K562 (cell line): ENCODE measurements around the gene ZSCAN12. TPM values are rescaled to one million over a fixed set of nuclear protein-coding genes. Genes with fewer than 3 reads are reported as not detected.
A peak's percentile ranks its signal among the peaks of the same experiment; 100 is the strongest.

Experiments
- ATAC-seq: fragments of 200-7000 bp; cut with Tn5 transposase; 3 replicates; pipeline ENCODE4 v1.9.1; 2020; ENCODE audit warnings: moderate library complexity
- BruUV-seq: library from RNA; stranded (reverse); fragments of 400-500 nt; replicated peaks from 2 replicates; lab custom pipeline; 2021; lab: Mats Ljungman, UMichigan
- CTCF ChIA-PET: fragments of 300-600 bp; formaldehyde crosslinking; extraction: SDS; loops from one replicate; lab custom pipeline; 2021; ENCODE audit warnings: low intra/inter-chr PET ratio; lab: Yijun Ruan, JAX
- POLR2A ChIA-PET: fragments of 300-600, 350-650 bp; sonication (Branson Sonifier 250); formaldehyde crosslinking; extraction: SDS; loops from one replicate; lab custom pipeline; 2021; ENCODE audit warnings: antibody characterized with exemption, inconsistent platforms; lab: Yijun Ruan, JAX
- DNase-seq, 4 experiments: peaks; one replicate each; pipeline versions ENCODE4 v3.0.0 to v3.0.0-alpha.2; 2011 to 2018; ENCODE audit warnings: low spot score in 3 of 4, mixed read lengths in 3 of 4; ENCODE audit errors: extremely low read depth in 1 of 4
- FAIRE-seq: peaks from 2 replicates; lab custom pipeline; 2011; peaks lifted over from hg19 to GRCh38; lab: Jason Lieb, UNC
- H2AFZ ChIP-seq: 2 replicates; pipeline ENCODE4 v1.6.0; 2011; ENCODE audit warnings: low read depth, low read length, control low read depth, inconsistent platforms
- H3K27ac ChIP-seq: fragments of 200-600 bp; 3 replicates; pipeline ENCODE4 v1.8.0; 2011; ENCODE audit warnings: low read depth, mild to moderate bottlenecking, control low read depth, inconsistent platforms, low read length, moderate library complexity, mixed read lengths; ENCODE audit errors: extremely low read depth
- H3K27me3 ChIP-seq, 2 experiments: fragments of 300-600 bp in 1 of 2; 2 replicates in 1 of 2; 3 replicates in 1 of 2; pipeline versions ENCODE4 v1.6.0 to v1.8.0; 2011; ENCODE audit warnings: inconsistent platforms in 2 of 2, low read length in 2 of 2, mild to moderate bottlenecking in 1 of 2, mixed read lengths in 1 of 2, moderate library complexity in 1 of 2; ENCODE audit not compliant: control insufficient read depth in 2 of 2, insufficient read depth in 2 of 2
- H3K36me3 ChIP-seq: fragments of 300-600 bp; 3 replicates; pipeline ENCODE4 v1.8.0; 2011; ENCODE audit warnings: mild to moderate bottlenecking, low read length, inconsistent platforms; ENCODE audit not compliant: control insufficient read depth, insufficient read depth
- H3K4me1 ChIP-seq, 2 experiments: fragments of 200-600 bp in 1 of 2; replicated peaks in 1 of 2; 2 replicates in 1 of 2; 3 replicates in 1 of 2; pipeline versions ENCODE4 v1.5.1 to v1.8.0; 2011; ENCODE audit warnings: inconsistent platforms in 2 of 2, low read length in 2 of 2, mild to moderate bottlenecking in 1 of 2, mixed read lengths in 1 of 2, moderate library complexity in 1 of 2; ENCODE audit not compliant: control insufficient read depth in 2 of 2, insufficient read depth in 2 of 2
- H3K4me2 ChIP-seq: 2 replicates; pipeline ENCODE4 v1.6.1; 2011; ENCODE audit warnings: low read length, control low read depth, inconsistent platforms, mixed read lengths; ENCODE audit not compliant: insufficient read depth
- H3K4me3 ChIP-seq: fragments of 200-600 bp; sonication (generic), shearing (Covaris generic); 2 replicates; pipeline ENCODE4 v1.5.1; 2016; ENCODE audit warnings: control low read depth, inconsistent platforms
- H3K79me2 ChIP-seq: fragments of 200-600 bp; 3 replicates; pipeline ENCODE4 v1.8.0; 2011; ENCODE audit warnings: low read length, inconsistent platforms; ENCODE audit not compliant: control insufficient read depth, insufficient read depth
- H3K9ac ChIP-seq, 2 experiments: 2 replicates each; pipeline versions ENCODE4 v1.6.0 to v1.6.1; 2011; ENCODE audit warnings: low read depth in 2 of 2, low read length in 2 of 2, control low read depth in 1 of 2, inconsistent platforms in 1 of 2, mild to moderate bottlenecking in 1 of 2, mixed read lengths in 1 of 2; ENCODE audit not compliant: insufficient read depth in 1 of 2
- H3K9me1 ChIP-seq: one replicate; pipeline ENCODE4 v1.6.0; 2011; ENCODE audit warnings: inconsistent platforms, mild to moderate bottlenecking, low read length, moderate library complexity; ENCODE audit not compliant: control insufficient read depth, insufficient read depth
- H3K9me3 ChIP-seq: replicated peaks from 2 replicates; pipeline ENCODE4 v1.5.1; 2011; ENCODE audit warnings: low read depth, low read length, inconsistent platforms; ENCODE audit not compliant: control insufficient read depth, insufficient read depth
- H4K20me1 ChIP-seq: replicated peaks from 2 replicates; pipeline ENCODE4 v1.6.1; 2011; ENCODE audit warnings: low read length, inconsistent platforms, mixed read lengths; ENCODE audit not compliant: control insufficient read depth, insufficient read depth
- FOXJ3 ChIP-seq: sonication (generic); formaldehyde crosslinking; IDR thresholded peaks from 2 replicates; pipeline ENCODE4 v1.4.0; 2020; ENCODE audit warnings: mild to moderate bottlenecking, missing genetic modification reagents
- KAT7 ChIP-seq: sonication (generic); formaldehyde crosslinking; IDR thresholded peaks from 2 replicates; pipeline ENCODE4 v1.8.0; 2022; ENCODE audit warnings: missing genetic modification reagents, mild to moderate bottlenecking, borderline replicate concordance
- TBP ChIP-seq: optimal IDR thresholded peaks from 2 replicates; pipeline ENCODE3; 2011; ENCODE audit warnings: low read depth, low read length, improper control_type of control experiment
- WGBS: fragments of 100-300 bp; shearing (Covaris generic); methylation state at CpG from one replicate; pipeline ENCODE4 v1.1.6; 2016; ENCODE audit warnings: low coverage, mixed read lengths; ENCODE audit not compliant: insufficient coverage; ENCODE audit errors: missing lambda C conversion rate; 5-methylcytosine and 5-hydroxymethylcytosine counted together
- in situ Hi-C: fragments of 300-500 bp; cut with MboI; formaldehyde crosslinking; loops from 4 replicates; pipeline ENCODE4 v1.15.0; 2018; ENCODE audit warnings: inconsistent platforms, mixed read lengths
- intact Hi-C: fragments of 100-400 bp; cut with micrococcal nuclease; formaldehyde crosslinking; loops from 2 replicates; pipeline ENCODE4 v1.14.2; 2022
- polyA plus RNA-seq, 8 experiments: library from polyadenylated mRNA; depleted of rRNA in 4 of 8; stranded (reverse) in 5 of 8; unstranded in 3 of 8; fragments of >200 nt; fragmentation: Nextera tagmentation in 2 of 8; fragmentation: Illumina TruSeq in 1 of 8; extraction: Ambion mirVana in 2 of 8; extraction: Trizol in 1 of 8; gene quantifications; 2 replicates each; pipeline versions ENCODE4 v1.2.1 to v1.2.3, GENCODE V29; 2011 to 2014; ENCODE audit warnings: inconsistent platforms in 1 of 8, missing spikeins in 1 of 8
- small RNA-seq: library from RNA; depleted of rRNA; stranded (forward); fragments of <200 nt; gene quantifications from one replicate; pipeline ENCODE3, GENCODE V24; 2014
- total RNA-seq, 7 experiments: library from RNA; depleted of rRNA in 6 of 7; stranded (reverse); fragments of >200 nt in 6 of 7; fragmentation: Illumina TruSeq in 2 of 7; extraction: Trizol in 2 of 7; gene quantifications; 2 replicates each; pipeline versions ENCODE4 v1.2.1 to v1.2.3, GENCODE V29; 2011 to 2021; ENCODE audit warnings: low replicate concordance in 1 of 7
- TF ChIP-seq, protein P1 (sequence below): conservative IDR thresholded peaks from 2 replicates; pipeline ENCODE4 v1.6.1; 2011; ENCODE audit warnings: low read depth, mild to moderate bottlenecking, low read length; ENCODE audit not compliant: control insufficient read depth

The ZSCAN12 gene
- total and polyA plus RNA-seq, 9 of the 15 experiments (the other 6 are each of a cell fraction or from before 2014, with no cell fraction given) = 2.5 to 19.6 (median 12.5) TPM

- 8% methylated on average over 1 of the region's 1 CpG for WGBS
- ChIA-PET POLR2A (interaction anchor here (1.0 kb wide), 1 partner anchor 11 kb away, joined by 3 read pairs; no protein-coding TSS in a partner anchor), CTCF (no interaction called here)
- Histone ChIP-seq H2AFZ (no peak overlapping the region), H3K9me1 (no peaks in the 10 kb centered on the region), H3K27me3 (no peaks in the 10 kb centered on the region), H4K20me1 (no peaks in the 10 kb centered on the region), H3K4me2 (no peak overlapping the region), H3K36me3 (peaks cover 16% of the 10 kb centered on the region), H3K9me3 (peaks cover 11% of the 10 kb centered on the region), H3K79me2 (peaks cover 6% of the 10 kb centered on the region), H3K4me1 (peaks cover 13 to 28% of the 10 kb centered on the region in 2 experiments), H3K9ac (no peak overlapping the region), H3K4me3 (no peak overlapping the region), H3K27ac (no peak overlapping the region)
- TF ChIP-seq FOXJ3 (CRISPR knock-in tag) = no peak
- TF ChIP-seq TBP = no peak
- no peak for TF ChIP-seq KAT7 (CRISPR knock-in tag)
- TF ChIP-seq, protein P1, sequence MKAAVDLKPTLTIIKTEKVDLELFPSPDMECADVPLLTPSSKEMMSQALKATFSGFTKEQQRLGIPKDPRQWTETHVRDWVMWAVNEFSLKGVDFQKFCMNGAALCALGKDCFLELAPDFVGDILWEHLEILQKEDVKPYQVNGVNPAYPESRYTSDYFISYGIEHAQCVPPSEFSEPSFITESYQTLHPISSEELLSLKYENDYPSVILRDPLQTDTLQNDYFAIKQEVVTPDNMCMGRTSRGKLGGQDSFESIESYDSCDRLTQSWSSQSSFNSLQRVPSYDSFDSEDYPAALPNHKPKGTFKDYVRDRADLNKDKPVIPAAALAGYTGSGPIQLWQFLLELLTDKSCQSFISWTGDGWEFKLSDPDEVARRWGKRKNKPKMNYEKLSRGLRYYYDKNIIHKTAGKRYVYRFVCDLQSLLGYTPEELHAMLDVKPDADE = no peak
- DNase-seq = peak in 1 of 4 experiments; percentile 27
- no peak for ATAC-seq
- BruUV-seq = no TSS peak
- in situ Hi-C loops = no loop called here
- intact Hi-C loops = no loop called here
- FAIRE-seq = no peak
Observed at GRCh38 chr6:28330041-28330440, 69.5 kb downstream of the ZSCAN12 start.

Small RNAs within 50 kb of the gene (small RNA-seq; reads per million reads assigned to genes)
- not detected for gene RNU2-45P

Other genes starting within 250 kb of the ZSCAN12 start
Only the 7 nearest of the 10 such genes appear.
- 5.4 and 5.9 TPM in 2 replicates for gene ZSCAN26, start 132.6 kb downstream of the ZSCAN12 start, total RNA-seq (2014; rRNA removed)
- 10.5 and 10.7 TPM in 2 replicates for gene ZSCAN26, start 132.6 kb downstream of the ZSCAN12 start, total RNA-seq (2014; rRNA removed; fragmentation: Illumina TruSeq; extraction: Trizol)
- gene ZSCAN26, start 132.6 kb downstream of the ZSCAN12 start, total RNA-seq (2015; rRNA removed; fragmentation: Illumina TruSeq; extraction: Trizol) = 10.7 and 11.0 TPM in 2 replicates
- 6.1 and 6.9 TPM in 2 replicates for gene ZSCAN26, start 132.6 kb downstream of the ZSCAN12 start, total RNA-seq (2021)
- gene ZSCAN26, start 132.6 kb downstream of the ZSCAN12 start, polyA plus RNA-seq (2011; rRNA removed) = 14.2 and 14.6 TPM in 2 replicates
- 12.2 and 12.4 TPM in 2 replicates for gene ZSCAN26, start 132.6 kb downstream of the ZSCAN12 start, polyA plus RNA-seq (2014; fragmentation: Illumina TruSeq; extraction: Trizol)
- gene ZSCAN26, start 132.6 kb downstream of the ZSCAN12 start, polyA plus RNA-seq (2014; fragmentation: Nextera tagmentation; extraction: Ambion mirVana) = 10 to 100 TPM in 1 of 2 experiments, 1 to 10 TPM in 1; 7.3 to 12.8 TPM
- gene ZSCAN26, start 132.6 kb downstream of the ZSCAN12 start, polyA plus RNA-seq (2014; rRNA removed) = 6.4 and 8.4 TPM in 2 replicates
- 4.4 and 5.8 TPM in 2 replicates for gene PGBD1, start 118.2 kb downstream of the ZSCAN12 start, total RNA-seq (2014; rRNA removed)
- gene PGBD1, start 118.2 kb downstream of the ZSCAN12 start, total RNA-seq (2014; rRNA removed; fragmentation: Illumina TruSeq; extraction: Trizol) = 9.0 and 10.0 TPM in 2 replicates
- gene PGBD1, start 118.2 kb downstream of the ZSCAN12 start, total RNA-seq (2015; rRNA removed; fragmentation: Illumina TruSeq; extraction: Trizol) = 8.3 and 8.9 TPM in 2 replicates
- 6.5 and 7.4 TPM in 2 replicates for gene PGBD1, start 118.2 kb downstream of the ZSCAN12 start, total RNA-seq (2021)
- gene PGBD1, start 118.2 kb downstream of the ZSCAN12 start, polyA plus RNA-seq (2011; rRNA removed) = 7.1 and 8.2 TPM in 2 replicates
- gene PGBD1, start 118.2 kb downstream of the ZSCAN12 start, polyA plus RNA-seq (2014; fragmentation: Illumina TruSeq; extraction: Trizol) = 6.5 and 7.3 TPM in 2 replicates
- gene PGBD1, start 118.2 kb downstream of the ZSCAN12 start, polyA plus RNA-seq (2014; fragmentation: Nextera tagmentation; extraction: Ambion mirVana) = 1 to 10 TPM; 3.3 to 3.5 TPM
- gene PGBD1, start 118.2 kb downstream of the ZSCAN12 start, polyA plus RNA-seq (2014; rRNA removed) = 5.6 and 6.1 TPM in 2 replicates
- gene ZSCAN31, start 63.6 kb downstream of the ZSCAN12 start, total RNA-seq (2014; rRNA removed) = 4.1 and 6.3 TPM in 2 replicates
- 8.4 and 9.0 TPM in 2 replicates for gene ZSCAN31, start 63.6 kb downstream of the ZSCAN12 start, total RNA-seq (2014; rRNA removed; fragmentation: Illumina TruSeq; extraction: Trizol)
- gene ZSCAN31, start 63.6 kb downstream of the ZSCAN12 start, total RNA-seq (2015; rRNA removed; fragmentation: Illumina TruSeq; extraction: Trizol) = 11.4 and 12.1 TPM in 2 replicates
- 5.7 and 7.4 TPM in 2 replicates for gene ZSCAN31, start 63.6 kb downstream of the ZSCAN12 start, total RNA-seq (2021)
- gene ZSCAN31, start 63.6 kb downstream of the ZSCAN12 start, polyA plus RNA-seq (2011; rRNA removed) = 8.4 and 9.8 TPM in 2 replicates
- gene ZSCAN31, start 63.6 kb downstream of the ZSCAN12 start, polyA plus RNA-seq (2014; fragmentation: Illumina TruSeq; extraction: Trizol) = 7.9 and 8.5 TPM in 2 replicates
- gene ZSCAN31, start 63.6 kb downstream of the ZSCAN12 start, polyA plus RNA-seq (2014; fragmentation: Nextera tagmentation; extraction: Ambion mirVana) = 1 to 10 TPM; 5.0 to 7.0 TPM
- 3.9 and 5.7 TPM in 2 replicates for gene ZSCAN31, start 63.6 kb downstream of the ZSCAN12 start, polyA plus RNA-seq (2014; rRNA removed)
- 5.5 and 9.1 TPM in 2 replicates for gene ZKSCAN3, start 49.8 kb downstream of the ZSCAN12 start, total RNA-seq (2014; rRNA removed)
- 12.4 and 12.8 TPM in 2 replicates for gene ZKSCAN3, start 49.8 kb downstream of the ZSCAN12 start, total RNA-seq (2014; rRNA removed; fragmentation: Illumina TruSeq; extraction: Trizol)
- gene ZKSCAN3, start 49.8 kb downstream of the ZSCAN12 start, total RNA-seq (2015; rRNA removed; fragmentation: Illumina TruSeq; extraction: Trizol) = 12.2 and 12.4 TPM in 2 replicates
- 10.2 and 11.1 TPM in 2 replicates for gene ZKSCAN3, start 49.8 kb downstream of the ZSCAN12 start, total RNA-seq (2021)
- gene ZKSCAN3, start 49.8 kb downstream of the ZSCAN12 start, polyA plus RNA-seq (2011; rRNA removed) = 11.4 and 12.2 TPM in 2 replicates
- gene ZKSCAN3, start 49.8 kb downstream of the ZSCAN12 start, polyA plus RNA-seq (2014; fragmentation: Illumina TruSeq; extraction: Trizol) = 9.0 and 10.4 TPM in 2 replicates
- 1 to 10 TPM; 3.0 to 4.3 TPM for gene ZKSCAN3, start 49.8 kb downstream of the ZSCAN12 start, polyA plus RNA-seq (2014; fragmentation: Nextera tagmentation; extraction: Ambion mirVana)
- gene ZKSCAN3, start 49.8 kb downstream of the ZSCAN12 start, polyA plus RNA-seq (2014; rRNA removed) = 6.9 and 8.0 TPM in 2 replicates
- gene ZSCAN23, start 43.7 kb upstream of the ZSCAN12 start, total RNA-seq (2014; rRNA removed) = 0.05 and 0.16 TPM in 2 replicates
- gene ZSCAN23, start 43.7 kb upstream of the ZSCAN12 start, total RNA-seq (2014; rRNA removed; fragmentation: Illumina TruSeq; extraction: Trizol) = 0.25 and 0.32 TPM in 2 replicates
- gene ZSCAN23, start 43.7 kb upstream of the ZSCAN12 start, total RNA-seq (2015; rRNA removed; fragmentation: Illumina TruSeq; extraction: Trizol) = 0.29 and 0.30 TPM in 2 replicates
- 0.22 and 0.34 TPM in 2 replicates for gene ZSCAN23, start 43.7 kb upstream of the ZSCAN12 start, total RNA-seq (2021)
- gene ZSCAN23, start 43.7 kb upstream of the ZSCAN12 start, polyA plus RNA-seq (2011; rRNA removed) = 0.24 and 0.49 TPM in 2 replicates
- 0.18 and 0.19 TPM in 2 replicates for gene ZSCAN23, start 43.7 kb upstream of the ZSCAN12 start, polyA plus RNA-seq (2014; fragmentation: Illumina TruSeq; extraction: Trizol)
- under 1 TPM in 1 of 2 experiments, not detected in 1; 0.08 TPM for gene ZSCAN23, start 43.7 kb upstream of the ZSCAN12 start, polyA plus RNA-seq (2014; fragmentation: Nextera tagmentation; extraction: Ambion mirVana)
- gene ZSCAN23, start 43.7 kb upstream of the ZSCAN12 start, polyA plus RNA-seq (2014; rRNA removed) = 0.17 and 0.38 TPM in 2 replicates
- not detected in 2 replicates for gene GPX6, start 116.0 kb upstream of the ZSCAN12 start, total RNA-seq (2014; rRNA removed)
- not detected in 2 replicates for gene GPX6, start 116.0 kb upstream of the ZSCAN12 start, total RNA-seq (2014; rRNA removed; fragmentation: Illumina TruSeq; extraction: Trizol)
- not detected in 2 replicates for gene GPX6, start 116.0 kb upstream of the ZSCAN12 start, total RNA-seq (2015; rRNA removed; fragmentation: Illumina TruSeq; extraction: Trizol)
- not detected in 2 replicates for gene GPX6, start 116.0 kb upstream of the ZSCAN12 start, total RNA-seq (2021)
- not detected in 2 replicates for gene GPX6, start 116.0 kb upstream of the ZSCAN12 start, polyA plus RNA-seq (2011; rRNA removed)
- gene GPX6, start 116.0 kb upstream of the ZSCAN12 start, polyA plus RNA-seq (2014; fragmentation: Illumina TruSeq; extraction: Trizol) = not detected in 2 replicates
- gene GPX6, start 116.0 kb upstream of the ZSCAN12 start, polyA plus RNA-seq (2014; fragmentation: Nextera tagmentation; extraction: Ambion mirVana) = not detected
- not detected in 2 replicates for gene GPX6, start 116.0 kb upstream of the ZSCAN12 start, polyA plus RNA-seq (2014; rRNA removed)
- not detected in 2 replicates for gene GPX5, start 126.1 kb upstream of the ZSCAN12 start, total RNA-seq (2014; rRNA removed)
- gene GPX5, start 126.1 kb upstream of the ZSCAN12 start, total RNA-seq (2014; rRNA removed; fragmentation: Illumina TruSeq; extraction: Trizol) = 0.18 TPM in 1 of 2 replicates, not detected in the other
- gene GPX5, start 126.1 kb upstream of the ZSCAN12 start, total RNA-seq (2015; rRNA removed; fragmentation: Illumina TruSeq; extraction: Trizol) = not detected in 2 replicates
- gene GPX5, start 126.1 kb upstream of the ZSCAN12 start, total RNA-seq (2021) = not detected in 2 replicates
- gene GPX5, start 126.1 kb upstream of the ZSCAN12 start, polyA plus RNA-seq (2011; rRNA removed) = not detected in 2 replicates
- not detected in 2 replicates for gene GPX5, start 126.1 kb upstream of the ZSCAN12 start, polyA plus RNA-seq (2014; fragmentation: Illumina TruSeq; extraction: Trizol)
- gene GPX5, start 126.1 kb upstream of the ZSCAN12 start, polyA plus RNA-seq (2014; fragmentation: Nextera tagmentation; extraction: Ambion mirVana) = under 1 TPM in 1 of 2 experiments, not detected in 1; 0.15 TPM
- 0.07 TPM in 1 of 2 replicates, not detected in the other for gene GPX5, start 126.1 kb upstream of the ZSCAN12 start, polyA plus RNA-seq (2014; rRNA removed)